ENCODE measurements around the gene RUFY1.
"Not testable (repeated sequence)": the region's sequence is repeated elsewhere in the genome, so short reads cannot be mapped to it uniquely, and the experiment has no call there.

Gene RUFY1

DNA sequence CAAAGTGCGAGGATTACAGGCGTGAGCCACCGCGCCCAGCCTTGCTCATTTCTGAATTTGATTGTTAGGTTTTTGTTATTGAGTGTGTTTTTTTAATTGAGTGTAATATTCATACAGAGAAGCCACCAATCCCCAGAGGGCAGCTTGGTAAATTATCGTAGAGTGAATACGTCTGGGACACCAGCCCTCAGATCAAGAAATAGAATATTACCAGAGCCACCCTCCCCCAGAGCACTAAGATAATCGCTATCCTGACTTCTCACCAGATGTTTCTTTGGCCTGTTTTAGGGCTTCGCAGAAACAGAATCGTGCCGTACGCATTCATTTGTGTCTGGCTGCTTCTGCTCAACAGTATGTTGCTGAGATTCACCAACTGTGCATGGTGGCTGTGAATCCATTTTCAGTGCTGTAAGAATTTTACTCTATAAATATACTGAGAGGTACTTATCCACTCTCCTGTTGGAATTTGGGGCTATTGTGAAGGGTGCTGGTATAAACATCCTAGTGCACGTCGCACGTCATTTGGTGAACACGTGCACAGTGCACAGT is 37.8 kb upstream of the RUFY1 start:
- Histone ChIP-seq H3K4me3 (no peak overlapping the region), H3K4me1 (peaks cover 6 to 21% (median 12%) of the 10 kb centered on the region in 10 experiments; a peak in 18 of 20 replicates), H4K20me1 (no peaks in the 10 kb centered on the region), H3K9me3 (replicated peaks in 1 of 11) (peaks cover 0 to 13% (median 6%) of the 10 kb centered on the region in 11 experiments; a peak in 7 of 22 replicates), H3K27ac (no peak overlapping the region), H3K36me3 (no peaks in the 10 kb centered on the region), H3K9ac (no peak overlapping the region), H3K27me3 (no peaks in the 10 kb centered on the region), H3K4me2 (peak overlapping the region in 3 of 11 experiments; percentile 4 to 13 (median 12); a peak in 4 of 22 replicates)
- no peak for TF ChIP-seq Cebpa-rat (IDR thresholded peaks at IDR 0.05)

DNA sequence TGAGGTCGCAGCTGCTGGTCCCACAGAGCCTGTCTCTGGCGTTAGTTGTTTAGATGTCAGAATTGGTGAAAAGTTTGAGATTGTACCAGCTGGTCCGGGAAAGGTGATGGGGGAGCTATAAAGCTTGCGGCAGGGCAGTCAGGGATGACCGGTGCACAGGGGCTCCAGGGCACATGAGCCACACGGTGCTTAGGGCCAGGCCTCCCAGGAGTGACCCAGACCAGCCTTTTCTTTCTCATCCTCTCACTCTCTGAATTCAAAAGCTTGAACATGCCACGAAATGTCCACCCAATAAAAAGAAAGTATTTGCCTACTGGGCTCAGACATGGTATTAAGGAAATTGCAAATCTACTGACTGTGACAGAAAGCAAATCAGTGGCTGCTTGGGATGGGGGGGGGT is 34.9 kb upstream of the RUFY1 start:
- H3K9me3 ChIP-seq (replicated peaks in 1 of 11), result peaks cover 0 to 13% (median 6%) of the 10 kb centered on the region in 11 experiments; a peak in 9 of 22 replicates
- not testable (repeated sequence) for H3K36me3 ChIP-seq, H3K9ac ChIP-seq, H3K4me2 ChIP-seq, H3K4me3 ChIP-seq, H4K20me1 ChIP-seq, H3K27ac ChIP-seq, H3K27me3 ChIP-seq
- peaks cover 0 to 16% (median 6%) of the 10 kb centered on the region in 10 experiments; a peak in 9 of 20 replicates for H3K4me1 ChIP-seq

DNA sequence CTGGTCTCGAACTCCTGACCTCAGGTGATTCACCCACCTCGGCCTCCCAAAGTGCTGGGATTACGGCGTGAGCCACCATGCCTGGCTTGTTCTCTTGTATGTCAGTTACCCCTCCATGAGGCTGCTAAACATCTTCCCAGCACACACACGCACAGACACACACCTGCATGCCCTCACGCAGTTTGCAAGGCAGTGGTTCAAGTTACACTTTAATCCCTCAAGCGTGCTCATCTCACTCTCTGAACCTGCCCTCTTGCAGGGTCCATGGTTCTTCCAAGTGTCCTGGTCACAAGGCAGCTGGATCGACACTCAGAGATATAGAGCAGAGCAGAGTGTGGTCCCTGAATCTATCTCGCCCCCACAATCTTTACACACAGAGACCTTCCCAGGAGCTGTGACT is 34.1 kb upstream of the RUFY1 start:
- no peaks in the 10 kb centered on the region for H4K20me1 ChIP-seq
- H3K4me3 ChIP-seq, result no peak overlapping the region
- no peaks in the 10 kb centered on the region for H3K36me3 ChIP-seq
- H3K9me3 ChIP-seq (replicated peaks in 1 of 11), result peaks cover 0 to 12% (median 7%) of the 10 kb centered on the region in 11 experiments; a peak in 10 of 22 replicates
- H3K27ac ChIP-seq, result no peak overlapping the region
- no peak overlapping the region for H3K4me2 ChIP-seq
- H3K4me1 ChIP-seq, result peaks cover 0 to 16% (median 6%) of the 10 kb centered on the region in 10 experiments; a peak in 9 of 20 replicates
- no peaks in the 10 kb centered on the region for H3K27me3 ChIP-seq
- TF ChIP-seq Cebpa-rat (IDR thresholded peaks at IDR 0.05), result no peak
- H3K9ac ChIP-seq, result no peak overlapping the region

DNA sequence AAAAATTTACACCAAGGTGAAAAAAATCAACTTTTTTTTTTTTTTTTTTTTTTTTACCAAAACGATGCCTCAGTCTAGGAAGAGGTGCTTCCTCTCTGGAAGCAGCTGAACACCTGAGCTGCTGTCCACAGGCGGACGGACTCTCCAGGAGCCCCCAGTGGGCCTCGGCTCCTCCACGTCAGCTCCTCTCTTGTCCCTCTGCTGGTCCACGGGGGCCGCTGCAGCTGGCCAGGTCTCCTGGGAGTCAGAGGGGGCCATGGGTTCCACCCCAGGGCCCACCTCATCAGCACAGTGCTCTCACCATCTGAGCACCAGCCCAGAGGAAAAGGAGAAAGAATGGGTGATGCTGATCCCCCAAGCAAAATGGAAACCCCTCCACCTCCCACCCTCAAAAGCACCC is 32.6 kb upstream of the RUFY1 start:
- H3K27me3 ChIP-seq, result not testable (repeated sequence)

DNA sequence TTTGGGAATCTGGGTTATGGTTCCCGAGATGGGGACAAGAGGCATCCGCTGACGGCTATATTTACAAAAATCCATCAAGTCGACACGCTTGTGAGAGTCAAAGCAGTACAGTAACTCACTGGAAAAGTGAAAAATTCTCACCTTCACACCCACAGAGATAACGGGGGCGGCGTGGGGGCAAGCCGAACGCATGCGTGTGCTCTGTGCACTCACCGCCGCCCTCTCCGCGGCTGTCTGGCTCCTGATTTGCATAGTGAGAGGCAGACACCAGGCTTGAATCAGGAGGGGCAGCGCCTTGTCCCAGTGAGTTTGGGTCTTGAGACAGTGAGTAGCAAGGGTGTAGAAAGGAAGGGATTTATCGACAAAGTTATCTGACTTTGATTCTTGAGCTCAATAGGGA is 32.0 kb upstream of the RUFY1 start:
- not testable (repeated sequence) for H3K4me2 ChIP-seq, H3K9ac ChIP-seq, H3K36me3 ChIP-seq, H3K4me1 ChIP-seq, H3K27me3 ChIP-seq, H3K4me3 ChIP-seq, H4K20me1 ChIP-seq, H3K27ac ChIP-seq
- H3K9me3 ChIP-seq (replicated peaks in 1 of 11), result peaks cover 0 to 11% (median 0%) of the 10 kb centered on the region in 11 experiments; a peak in 4 of 22 replicates

More for the DNA sequence above, 32.6 kb upstream of the RUFY1 start:
- peaks cover 0 to 11% (median 0%) of the 10 kb centered on the region in 11 experiments; a peak in 5 of 22 replicates for H3K9me3 ChIP-seq (replicated peaks in 1 of 11)
- not testable (repeated sequence) for H3K27ac ChIP-seq, H4K20me1 ChIP-seq, H3K4me2 ChIP-seq, H3K9ac ChIP-seq, H3K36me3 ChIP-seq, H3K4me3 ChIP-seq
- H3K4me1 ChIP-seq, result peaks cover 0 to 11% (median 5%) of the 10 kb centered on the region in 10 experiments; a peak in 9 of 20 replicates

DNA sequence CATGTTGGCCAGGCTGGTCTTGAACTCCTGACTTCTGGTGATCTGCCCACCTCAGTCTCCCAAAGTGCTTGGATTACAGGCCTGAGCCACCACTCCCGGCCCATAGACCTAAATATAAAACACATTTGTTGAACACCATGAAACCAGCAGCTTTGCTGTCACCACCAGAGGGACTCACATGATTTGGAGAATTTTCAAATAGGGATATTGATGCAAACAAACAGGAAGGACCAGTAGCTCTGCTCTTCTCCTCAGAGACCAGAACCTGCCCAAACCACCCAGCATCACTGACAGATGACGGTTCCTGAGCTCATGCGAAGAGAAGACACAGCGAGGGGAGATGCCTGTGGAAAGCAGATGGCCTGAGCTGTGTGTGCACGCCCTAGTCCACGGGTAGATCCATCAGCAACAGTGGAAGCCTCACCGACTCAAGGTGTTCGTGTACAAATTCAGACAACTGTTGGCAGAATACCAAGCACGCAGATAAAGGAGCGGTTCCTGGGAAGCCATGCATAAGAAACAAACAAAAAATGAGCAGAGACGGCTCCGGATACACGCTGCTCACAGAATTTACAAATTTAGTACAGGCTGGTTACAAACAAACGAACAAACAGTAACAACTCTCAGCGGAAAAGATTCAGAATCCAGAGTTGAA is 30.8 kb upstream of the RUFY1 start:
- not testable (repeated sequence) for H3K36me3 ChIP-seq, H3K9ac ChIP-seq, H3K27me3 ChIP-seq, H3K4me1 ChIP-seq, H3K27ac ChIP-seq, H4K20me1 ChIP-seq, H3K4me3 ChIP-seq
- Histone ChIP-seq H3K4me2 (peak overlapping the region in 3 of 11 experiments; percentile 31 to 37 (median 36); a peak in 3 of 22 replicates), H3K9me3 (replicated peaks in 1 of 11) (peaks cover 0 to 11% (median 0%) of the 10 kb centered on the region in 11 experiments; a peak in 4 of 22 replicates)

DNA sequence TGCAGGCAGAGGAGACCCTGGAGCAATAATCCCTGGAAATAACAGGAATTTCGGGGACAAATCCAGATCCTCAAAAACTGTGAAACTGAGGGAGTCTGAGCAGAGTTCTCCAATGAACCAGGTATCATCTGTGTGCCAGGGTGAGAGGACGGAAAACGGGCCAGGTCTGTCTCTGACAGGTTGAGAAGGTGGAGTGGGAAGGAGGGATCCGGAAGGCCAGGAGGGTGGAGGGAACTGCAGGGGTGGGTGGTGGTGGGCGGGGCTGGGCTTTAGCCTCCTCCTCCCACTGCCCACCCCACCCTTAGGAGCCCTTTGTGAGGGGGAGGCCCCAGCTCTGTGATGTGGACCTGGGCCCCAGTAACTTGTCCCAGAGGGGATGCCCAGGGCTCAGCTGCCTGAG is 28.2 kb upstream of the RUFY1 start:
- H3K36me3 ChIP-seq, H3K4me1 ChIP-seq, H3K27ac ChIP-seq, H3K4me2 ChIP-seq, H3K27me3 ChIP-seq, H3K9ac ChIP-seq, H3K4me3 ChIP-seq, H4K20me1 ChIP-seq: not testable (repeated sequence)
- H3K9me3 ChIP-seq (replicated peaks in 1 of 11), result peaks cover 0 to 11% (median 0%) of the 10 kb centered on the region in 11 experiments; a peak in 4 of 22 replicates

DNA sequence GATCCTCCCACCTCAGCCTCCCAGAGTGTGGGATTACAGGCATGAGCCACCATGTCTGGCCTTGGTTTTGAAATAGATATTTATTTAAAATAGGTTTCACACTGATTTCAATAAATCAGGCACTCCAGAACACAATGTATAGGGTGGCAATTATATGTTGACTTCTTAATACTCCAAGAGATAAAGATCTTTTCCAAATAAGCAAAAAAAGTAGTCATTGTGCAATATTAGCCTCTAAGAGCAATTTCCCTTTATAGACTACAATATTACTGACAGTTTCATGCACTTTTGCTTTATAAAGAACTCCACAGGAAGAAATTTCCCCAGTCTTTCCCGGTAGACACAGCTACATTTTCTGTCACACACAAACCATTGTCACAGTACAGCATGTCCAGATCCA is 23.4 kb upstream of the RUFY1 start:
- Histone ChIP-seq H3K9ac (no peak overlapping the region), H3K27me3 (no peaks in the 10 kb centered on the region), H3K4me1 (peaks cover 6 to 18% (median 14%) of the 10 kb centered on the region in 10 experiments; a peak in 18 of 20 replicates), H3K27ac (no peak overlapping the region), H4K20me1 (peaks cover 0 to 5% (median 0%) of the 10 kb centered on the region in 11 experiments; a peak in 3 of 22 replicates), H3K4me3 (no peak overlapping the region), H3K36me3 (no peaks in the 10 kb centered on the region), H3K4me2 (0 out of 22 replicates have a peak overlapping the region, but pooled peaks of 1 of the 11 experiments have one; percentile 20), H3K9me3 (replicated peaks in 1 of 11) (peaks cover 0 to 4% (median 0%) of the 10 kb centered on the region in 11 experiments; a peak in 3 of 22 replicates)
- TF ChIP-seq Cebpa-rat (IDR thresholded peaks at IDR 0.05), result no peak

DNA sequence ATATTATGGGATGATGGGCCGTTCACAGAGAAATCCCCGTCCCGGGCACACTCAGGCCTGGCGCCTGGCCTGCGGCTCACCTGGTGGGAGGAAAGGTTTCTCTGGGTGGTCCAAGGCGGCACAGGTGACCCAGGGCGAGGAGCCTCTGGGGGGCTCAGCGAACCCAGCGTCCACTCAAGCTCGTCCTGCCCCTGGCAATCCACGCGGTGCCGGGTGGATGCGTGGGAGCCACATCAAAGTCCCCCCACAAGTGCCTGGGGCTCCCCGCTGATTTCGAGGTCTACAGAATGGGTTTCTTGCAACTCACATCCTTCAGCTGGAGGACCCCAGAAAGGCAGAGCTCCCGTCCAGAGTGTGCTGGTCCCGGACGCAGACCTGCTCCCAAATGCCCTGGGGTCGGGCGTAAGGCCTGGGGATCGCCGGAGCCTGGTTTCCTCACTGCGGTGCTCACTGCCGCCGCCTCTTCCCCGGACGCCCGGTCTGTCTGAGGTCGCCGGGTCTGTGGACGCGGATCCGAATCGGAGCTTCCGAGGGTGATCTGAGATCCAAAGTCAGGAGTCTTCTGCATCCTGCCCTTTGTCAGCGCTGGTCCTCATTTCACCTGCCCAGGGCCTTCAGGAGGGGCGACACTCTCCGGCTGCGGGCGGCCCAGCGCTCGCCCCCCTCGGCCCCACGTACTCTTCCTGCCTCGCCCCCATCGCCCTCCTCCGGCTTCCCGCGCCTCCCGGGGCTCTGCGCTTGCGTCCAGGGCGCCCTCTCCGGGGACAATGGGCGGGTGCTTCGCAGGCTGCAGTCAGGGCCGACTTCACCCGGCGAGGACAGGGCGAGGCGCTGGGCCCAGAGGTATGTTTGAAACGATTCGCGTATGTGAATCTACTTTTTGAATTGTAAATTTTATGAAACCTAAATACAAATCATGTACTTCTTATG is 20.0 kb upstream of the RUFY1 start:
- peak overlapping the region; percentile 2 to 82 (median 72); a peak in 21 of 22 replicates for H3K27ac ChIP-seq
- H3K9ac ChIP-seq, result peak overlapping the region; percentile 72 to 84 (median 80)
- H3K4me2 ChIP-seq, result peak overlapping the region; percentile 83 to 96 (median 92)
- peaks cover 0 to 4% (median 0%) of the 10 kb centered on the region in 11 experiments; a peak in 3 of 22 replicates for H3K9me3 ChIP-seq (replicated peaks in 1 of 11)
- peaks cover 0 to 5% (median 0%) of the 10 kb centered on the region in 11 experiments; a peak in 3 of 22 replicates for H4K20me1 ChIP-seq
- no peaks in the 10 kb centered on the region for H3K36me3 ChIP-seq
- H3K4me1 ChIP-seq, result peaks cover 6 to 18% (median 14%) of the 10 kb centered on the region in 10 experiments; a peak in 18 of 20 replicates
- no peak for TF ChIP-seq Cebpa-rat (IDR thresholded peaks at IDR 0.05)
- no peaks in the 10 kb centered on the region for H3K27me3 ChIP-seq
- peak overlapping the region; percentile 62 to 77 (median 68) for H3K4me3 ChIP-seq
